Thyroid gland (tissue), 4 donors: Measurements from ENCODE around the gene MPPE1. TPM values are rescaled to one million over a fixed set of nuclear protein-coding genes. Genes with fewer than 3 reads are reported as not detected.

ENCODE experiments used
- DNase-seq, 2 donors: peaks; one replicate each; pipeline ENCODE4 v3.0.0-alpha.2; 2019
- H3K27ac ChIP-seq, 3 donors: fragments of 200-600 bp; sonication (generic); 1 replicate in 2 of 3; 2 replicates in 1 of 3; pipeline ENCODE4 v1.5.1; 2016 to 2019; ENCODE audit warnings: mild to moderate bottlenecking in 1 of 3, moderate library complexity in 1 of 3
- H3K27me3 ChIP-seq: fragments of 200-600 bp; sonication (generic); one replicate; pipeline ENCODE4 v1.5.1; 2019
- H3K36me3 ChIP-seq, 2 donors: fragments of 200-600 bp; sonication (generic); one replicate each; pipeline ENCODE4 v1.5.1; 2016 to 2019
- H3K4me1 ChIP-seq, 2 donors: fragments of 200-600 bp; sonication (generic); one replicate each; pipeline ENCODE4 v1.5.1; 2017 to 2019
- H3K4me3 ChIP-seq, 3 donors: fragments of 200-600 bp; sonication (generic); replicated peaks in 1 of 3; 1 replicate in 2 of 3; 2 replicates in 1 of 3; pipeline ENCODE4 v1.5.1; 2016; ENCODE audit warnings: mild to moderate bottlenecking in 1 of 3
- H3K9me3 ChIP-seq: fragments of 200-600 bp; sonication (generic); one replicate; pipeline ENCODE4 v1.5.1; 2017
- CTCF ChIP-seq, 6 experiments: fragments of 200-600 bp in 3 of 6; fragments of 450-650 bp in 3 of 6; sonication (generic) in 3 of 6; IDR thresholded peaks; one replicate each; pipeline ENCODE4 v1.5.1; 2016 to 2019; ENCODE audit warnings: antibody characterized with exemption in 6 of 6, mild to moderate bottlenecking in 2 of 6, inconsistent platforms in 1 of 6, moderate library complexity in 1 of 6
- POLR2A ChIP-seq, 2 donors: fragments of 450-650 bp; IDR thresholded peaks; one replicate each; pipeline ENCODE4 v1.6.1; 2017; ENCODE audit warnings: antibody characterized with exemption in 2 of 2, mild to moderate bottlenecking in 2 of 2, moderate library complexity in 1 of 2
- WGBS, 2 donors: methylation state at CpG; one replicate each; pipeline ENCODE4 v1.1.5; 2017; 5-methylcytosine and 5-hydroxymethylcytosine counted together
- intact Hi-C: fragments of 100-400 bp; cut with DNase I; formaldehyde crosslinking; loops from one replicate; pipeline ENCODE4 v1.15.1; 2023
- total RNA-seq, 4 donors: library from RNA; depleted of rRNA; stranded (reverse); fragments of >200 nt; gene quantifications; one replicate each; pipeline ENCODE4 v1.2.3, GENCODE V29; 2016

MPPE1 gene
- total RNA-seq, 4 donors from 2014 or later = 50.0 to 111 (median 76.7) TPM

DNA sequence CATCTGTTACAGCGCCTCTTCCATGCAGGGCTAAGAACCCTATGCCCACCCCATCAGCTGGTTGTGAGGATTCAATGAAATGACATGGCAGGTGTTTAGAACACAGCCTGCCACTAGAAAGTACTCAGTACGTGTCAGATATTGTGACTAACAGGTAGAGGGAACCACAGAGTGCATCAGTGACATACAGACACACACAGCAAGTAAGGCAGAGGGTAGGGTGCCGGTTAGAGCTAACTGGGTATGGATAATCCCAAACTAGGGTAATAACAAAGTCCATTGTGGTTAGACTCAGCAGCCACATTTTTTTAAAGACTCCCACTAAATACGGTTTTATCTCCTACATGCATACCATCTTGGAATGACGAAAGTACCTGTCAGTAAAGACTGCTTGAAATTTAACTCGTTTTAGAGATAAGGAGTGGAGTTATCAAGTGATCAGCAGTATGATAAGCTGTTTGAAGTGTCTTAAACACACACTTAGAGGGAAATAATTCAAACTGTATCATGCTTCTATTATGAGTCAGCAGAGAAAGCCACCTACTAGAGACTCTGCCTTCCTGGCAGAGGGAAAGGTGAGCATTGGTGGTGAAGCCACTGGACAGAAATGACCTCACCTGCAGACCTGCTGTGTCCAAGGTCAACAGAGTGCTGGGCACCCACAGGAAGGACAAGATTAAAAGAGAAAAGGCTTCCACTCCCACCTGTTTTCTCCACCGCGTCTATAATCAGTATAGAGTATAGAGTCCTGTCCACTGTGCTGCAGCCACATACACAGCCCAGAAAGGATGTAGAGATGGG is 20.6 kb downstream of the MPPE1 start:
- no peaks in the 10 kb centered on the region for H3K27me3 ChIP-seq
- intact Hi-C loops = no loop called here

GRCh38 chr18:11886577-11887110 is 21.5 kb downstream of the MPPE1 start:
- no peak overlapping the region for H3K27ac ChIP-seq
- TF ChIP-seq POLR2A (IDR thresholded peaks at IDR 0.05) (no peak), CTCF (IDR thresholded peaks at IDR 0.05) (no peak)
- DNase-seq = no peak
- H3K36me3 ChIP-seq = peaks cover 20 to 40% of the 10 kb centered on the region in 2 donors
- no peak overlapping the region for H3K4me3 ChIP-seq
- peaks cover 6 to 18% of the 10 kb centered on the region in 2 donors for H3K4me1 ChIP-seq
- no peaks in the 10 kb centered on the region for H3K9me3 ChIP-seq
- no peaks in the 10 kb centered on the region for H3K27me3 ChIP-seq
- intact Hi-C loops = no loop called here
- WGBS, 2 donors = 92% methylated on average over 15 to 19 of the region's 19 CpGs

More for the DNA sequence above, 20.6 kb downstream of the MPPE1 start:
- peaks cover 20 to 40% of the 10 kb centered on the region in 2 donors for H3K36me3 ChIP-seq
- no peak overlapping the region for H3K4me3 ChIP-seq
- no peak for TF ChIP-seq POLR2A (IDR thresholded peaks at IDR 0.05)
- TF ChIP-seq CTCF (IDR thresholded peaks at IDR 0.05) = no peak
- DNase-seq = no peak
- no peak overlapping the region for H3K27ac ChIP-seq
- 84% methylated on average over 8 of the region's 8 CpGs for WGBS, 2 donors
- H3K9me3 ChIP-seq = no peaks in the 10 kb centered on the region
- peaks cover 6 to 13% of the 10 kb centered on the region in 2 donors for H3K4me1 ChIP-seq

- Histone ChIP-seq H3K27ac (no peak overlapping the region), H3K27me3 (no peaks in the 10 kb centered on the region), H3K4me1 (peaks cover 6 to 25% of the 10 kb centered on the region in 2 donors), H3K4me3 (no peak overlapping the region), H3K9me3 (no peaks in the 10 kb centered on the region), H3K36me3 (peaks cover 15 to 35% of the 10 kb centered on the region in 2 donors)
- WGBS, 2 donors = 88 to 92% methylated on average over 22 of the region's 22 CpGs
- TF ChIP-seq POLR2A (IDR thresholded peaks at IDR 0.05) (no peak), CTCF (IDR thresholded peaks at IDR 0.05) (no peak)
- intact Hi-C loops = no loop called here
- no peak for DNase-seq
Measured at GRCh38 chr18:11885278-11885947, 22.7 kb downstream of the MPPE1 start.

DNA sequence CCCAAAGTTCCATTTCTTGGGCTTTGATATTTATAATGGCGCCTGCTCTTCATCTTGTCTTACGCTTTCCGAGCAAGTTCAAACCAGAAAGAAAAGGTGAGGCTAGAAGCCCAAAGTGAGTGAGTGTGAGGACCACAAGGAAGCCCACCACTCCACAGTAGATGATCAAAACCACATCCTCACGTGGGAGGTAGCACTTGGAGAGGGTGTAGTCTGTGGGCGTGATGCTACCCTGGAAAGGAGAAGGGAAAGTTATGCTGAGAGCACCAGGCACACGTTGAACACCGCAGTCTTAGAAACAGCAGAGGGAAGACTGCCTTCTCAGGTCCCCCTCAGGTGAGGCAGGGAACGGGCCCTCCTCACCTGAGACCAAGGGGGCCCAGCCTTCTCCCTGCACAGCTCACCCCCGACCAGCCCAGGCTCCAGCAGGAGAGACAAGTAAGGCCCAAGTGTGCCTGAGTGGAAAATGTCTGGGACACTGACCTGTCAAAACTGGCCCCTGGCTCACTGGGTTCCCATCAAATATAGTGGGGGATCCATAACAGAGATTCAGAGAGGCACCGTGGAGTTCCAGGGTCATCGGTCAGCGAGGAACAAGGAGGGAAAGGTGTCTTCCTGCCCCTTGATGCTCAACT is 23.6 kb downstream of the MPPE1 start:
- H3K9me3 ChIP-seq = no peaks in the 10 kb centered on the region
- H3K36me3 ChIP-seq = peaks cover 15 to 31% of the 10 kb centered on the region in 2 donors
- no peak for DNase-seq
- intact Hi-C loops = no loop called here
- H3K27ac ChIP-seq = no peak overlapping the region
- TF ChIP-seq POLR2A (IDR thresholded peaks at IDR 0.05) (no peak), CTCF (IDR thresholded peaks at IDR 0.05) (no peak)
- 90 to 94% methylated on average over 10 to 12 of the region's 12 CpGs for WGBS, 2 donors
- no peak overlapping the region for H3K4me3 ChIP-seq
- H3K4me1 ChIP-seq = peaks cover 6 to 25% of the 10 kb centered on the region in 2 donors
- no peaks in the 10 kb centered on the region for H3K27me3 ChIP-seq
